Measurements from ENCODE around the gene COL18A1. TPM values are rescaled to one million over a fixed set of nuclear protein-coding genes. Genes with fewer than 3 reads are reported as not detected.

Gene COL18A1
- polyA plus RNA-seq, 1 donor (not counting 4 experiments of a cell fraction or from before 2014, with no cell fraction given) = 13.0 TPM

DNA sequence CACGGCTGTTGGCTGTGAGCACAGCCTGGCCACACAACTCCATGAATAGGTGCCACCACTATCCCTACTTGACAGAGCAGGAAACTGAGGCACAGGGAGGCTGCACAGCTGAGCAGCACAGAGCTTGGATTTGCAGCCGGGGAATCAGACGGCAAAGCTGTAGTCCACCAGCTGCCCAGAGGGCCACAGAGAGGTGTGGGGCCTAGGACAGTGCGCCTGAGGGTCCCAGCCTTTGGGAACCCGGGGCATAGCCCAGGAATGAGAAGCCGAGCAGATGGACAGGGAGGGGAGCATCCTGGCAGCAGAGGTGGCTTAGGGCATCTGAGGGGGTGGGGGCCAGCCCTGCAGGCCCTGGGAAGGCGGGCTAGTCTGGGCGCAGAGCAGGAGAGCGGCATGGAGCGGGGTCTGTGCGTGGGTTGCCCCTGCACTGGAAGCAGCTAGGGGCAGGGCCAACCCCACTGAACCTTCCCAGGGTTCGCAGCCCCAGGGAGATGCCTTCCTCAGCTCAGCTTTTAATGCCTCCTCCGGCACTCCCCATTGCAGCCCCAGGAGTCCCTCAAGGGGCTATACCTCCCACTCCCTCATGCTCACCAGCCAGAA is 46.2 kb upstream of the COL18A1 start:
- no peak for FAIRE-seq
- H2AFZ ChIP-seq (ENCODE audit: control insufficient read depth, low read length) = no peak overlapping the region

DNA sequence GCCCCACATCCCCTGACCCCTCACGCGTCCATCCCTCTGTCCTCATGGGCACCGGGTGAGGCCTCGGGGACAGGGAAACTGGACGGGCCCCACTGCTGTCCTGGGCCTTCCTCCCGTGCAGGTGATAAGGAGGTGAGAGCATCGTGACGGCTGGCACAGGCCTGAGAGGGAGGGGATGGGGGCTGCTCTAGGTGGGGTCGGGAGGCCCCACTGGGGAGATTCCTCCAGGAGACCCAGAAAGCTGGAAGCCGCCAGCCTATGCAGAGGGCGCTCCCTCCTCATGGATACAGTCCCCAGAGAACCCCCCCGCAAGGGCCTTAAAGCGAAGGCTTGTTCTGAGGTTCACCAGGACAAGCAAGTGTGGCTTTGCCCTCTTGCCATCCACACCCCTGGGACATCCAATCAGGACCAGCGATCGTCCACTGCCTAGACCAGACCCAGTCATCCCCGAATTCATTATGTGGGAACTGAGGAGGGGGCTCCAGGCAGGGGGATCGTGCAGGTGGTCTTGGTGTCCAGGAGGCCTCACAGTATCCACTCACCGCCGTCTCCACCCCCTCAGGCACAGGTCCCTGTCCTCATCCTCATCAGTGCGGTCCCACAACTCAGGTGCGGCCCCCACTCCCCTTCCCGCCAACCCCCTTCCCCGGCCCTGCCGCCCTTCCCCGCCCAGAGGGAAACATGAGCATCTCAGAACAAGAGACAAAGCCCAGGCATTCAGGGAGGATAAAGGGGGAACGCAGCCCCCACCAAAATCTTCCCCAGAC is 45.3 kb upstream of the COL18A1 start:
- Histone ChIP-seq H3K4me3 (ENCODE audit: control insufficient read depth in 2 of 3, extremely low read depth in 1 of 3, insufficient read depth in 2 of 3, low read depth in 1 of 3, low read length in 3 of 3) (no peak overlapping the region), H3K79me2 (ENCODE audit: control insufficient read depth, insufficient read depth, low read length) (no peaks in the 10 kb centered on the region), H3K27me3 (ENCODE audit: control insufficient read depth, extremely low read depth, insufficient read depth, low read length) (peaks cover 15% of the 10 kb centered on the region), H2AFZ (ENCODE audit: control insufficient read depth, low read length) (no peak overlapping the region), H3K4me1 (ENCODE audit: control insufficient read depth, extremely low read depth, insufficient read depth, low read length) (peaks cover 14% of the 10 kb centered on the region), H3K36me3 (ENCODE audit: control insufficient read depth in 2 of 2, extremely low read depth in 1 of 2, insufficient read depth in 2 of 2, low read length in 2 of 2) (no peaks in the 10 kb centered on the region), H3K9ac (ENCODE audit: control insufficient read depth, extremely low read depth, insufficient read depth, low read length) (no peak overlapping the region), H4K20me1 (ENCODE audit: control insufficient read depth, extremely low read depth, insufficient read depth, low read length) (no peaks in the 10 kb centered on the region), H3K9me3 (ENCODE audit: control insufficient read depth, low read depth, low read length) (no peaks in the 10 kb centered on the region), H3K9me1 (ENCODE audit: control insufficient read depth, extremely low read depth, insufficient read depth, low read length) (no peaks in the 10 kb centered on the region), H3K27ac (ENCODE audit: control insufficient read depth, insufficient read depth, low read length) (no peak overlapping the region), H3K4me2 (ENCODE audit: control insufficient read depth, extremely low read depth, insufficient read depth, low read depth, low read length) (no peak overlapping the region)
- FAIRE-seq (no peak), DNase-seq (ENCODE audit: low read depth, low spot score) (no peak)
- dilution Hi-C loops (cut with MboI; ENCODE audit: extremely low pct_ligation_motif_present, low sequenced_read_pairs) = no loop called here
- TF ChIP-seq, protein P1, sequence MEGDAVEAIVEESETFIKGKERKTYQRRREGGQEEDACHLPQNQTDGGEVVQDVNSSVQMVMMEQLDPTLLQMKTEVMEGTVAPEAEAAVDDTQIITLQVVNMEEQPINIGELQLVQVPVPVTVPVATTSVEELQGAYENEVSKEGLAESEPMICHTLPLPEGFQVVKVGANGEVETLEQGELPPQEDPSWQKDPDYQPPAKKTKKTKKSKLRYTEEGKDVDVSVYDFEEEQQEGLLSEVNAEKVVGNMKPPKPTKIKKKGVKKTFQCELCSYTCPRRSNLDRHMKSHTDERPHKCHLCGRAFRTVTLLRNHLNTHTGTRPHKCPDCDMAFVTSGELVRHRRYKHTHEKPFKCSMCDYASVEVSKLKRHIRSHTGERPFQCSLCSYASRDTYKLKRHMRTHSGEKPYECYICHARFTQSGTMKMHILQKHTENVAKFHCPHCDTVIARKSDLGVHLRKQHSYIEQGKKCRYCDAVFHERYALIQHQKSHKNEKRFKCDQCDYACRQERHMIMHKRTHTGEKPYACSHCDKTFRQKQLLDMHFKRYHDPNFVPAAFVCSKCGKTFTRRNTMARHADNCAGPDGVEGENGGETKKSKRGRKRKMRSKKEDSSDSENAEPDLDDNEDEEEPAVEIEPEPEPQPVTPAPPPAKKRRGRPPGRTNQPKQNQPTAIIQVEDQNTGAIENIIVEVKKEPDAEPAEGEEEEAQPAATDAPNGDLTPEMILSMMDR (optimal IDR thresholded peaks at IDR 0.05 in 1 of 3, IDR thresholded peaks at IDR 0.05 in 1 of 3, conservative IDR thresholded peaks at IDR 0.05 in 1 of 3; ENCODE audit: extremely low read depth in 1 of 3, insufficient read depth in 2 of 3, low read length in 3 of 3) = no peak
- no peak for TF ChIP-seq EZH2 (IDR thresholded peaks at IDR 0.05; ENCODE audit: low read length)

More for the DNA sequence above, 46.2 kb upstream of the COL18A1 start:
- peaks cover 15% of the 10 kb centered on the region for H3K27me3 ChIP-seq (ENCODE audit: control insufficient read depth, extremely low read depth, insufficient read depth, low read length)
- no peak overlapping the region for H3K4me3 ChIP-seq (ENCODE audit: control insufficient read depth in 2 of 3, extremely low read depth in 1 of 3, insufficient read depth in 2 of 3, low read depth in 1 of 3, low read length in 3 of 3)
- no peak for DNase-seq (ENCODE audit: low read depth, low spot score)
- H3K79me2 ChIP-seq (ENCODE audit: control insufficient read depth, insufficient read depth, low read length) = no peaks in the 10 kb centered on the region
- dilution Hi-C loops (cut with MboI; ENCODE audit: extremely low pct_ligation_motif_present, low sequenced_read_pairs) = no loop called here
- H3K9me3 ChIP-seq (ENCODE audit: control insufficient read depth, low read depth, low read length) = no peaks in the 10 kb centered on the region
- no peak overlapping the region for H3K4me2 ChIP-seq (ENCODE audit: control insufficient read depth, extremely low read depth, insufficient read depth, low read depth, low read length)
- no peaks in the 10 kb centered on the region for H3K36me3 ChIP-seq (ENCODE audit: control insufficient read depth in 2 of 2, extremely low read depth in 1 of 2, insufficient read depth in 2 of 2, low read length in 2 of 2)
- H3K9me1 ChIP-seq (ENCODE audit: control insufficient read depth, extremely low read depth, insufficient read depth, low read length) = no peaks in the 10 kb centered on the region
- H3K27ac ChIP-seq (ENCODE audit: control insufficient read depth, insufficient read depth, low read length) = no peak overlapping the region
- H3K4me1 ChIP-seq (ENCODE audit: control insufficient read depth, extremely low read depth, insufficient read depth, low read length) = peaks cover 7% of the 10 kb centered on the region
- no peak overlapping the region for H3K9ac ChIP-seq (ENCODE audit: control insufficient read depth, extremely low read depth, insufficient read depth, low read length)
- H4K20me1 ChIP-seq (ENCODE audit: control insufficient read depth, extremely low read depth, insufficient read depth, low read length) = no peaks in the 10 kb centered on the region
- TF ChIP-seq, protein P1 (optimal IDR thresholded peaks at IDR 0.05 in 1 of 3, IDR thresholded peaks at IDR 0.05 in 1 of 3, conservative IDR thresholded peaks at IDR 0.05 in 1 of 3; ENCODE audit: extremely low read depth in 1 of 3, insufficient read depth in 2 of 3, low read length in 3 of 3) = no peak
- TF ChIP-seq EZH2 (IDR thresholded peaks at IDR 0.05; ENCODE audit: low read length) = no peak

Data from keratinocyte (primary cell).